Chondrocyte (in vitro differentiated cells): ENCODE results near the gene ENG. TPM values are rescaled to one million over a fixed set of nuclear protein-coding genes. Genes with fewer than 3 reads are reported as not detected.
"Not testable (repeated sequence)": the region's sequence is repeated elsewhere in the genome, so short reads cannot be mapped to it uniquely, and the experiment has no call there.

Source experiments
- DNase-seq: peaks from one replicate; pipeline ENCODE4 v3.0.0; 2021; ENCODE audit warnings: mixed read lengths, low spot score
- H3K27ac Mint-ChIP-seq: one replicate; pipeline ENCODE4 v1.8.0; 2021; ENCODE audit warnings: mild to moderate bottlenecking, moderate library complexity, mixed read lengths; ENCODE audit not compliant: unreplicated experiment
- H3K27me3 Mint-ChIP-seq: 2 replicates; pipeline ENCODE4 v1.8.0; 2021; ENCODE audit warnings: low read depth, mixed read lengths
- H3K36me3 Mint-ChIP-seq: 2 replicates; pipeline ENCODE4 v1.8.0; 2021; ENCODE audit warnings: low read depth, mixed read lengths
- H3K4me1 Mint-ChIP-seq: 2 replicates; pipeline ENCODE4 v1.8.0; 2021; ENCODE audit warnings: low read depth, mild to moderate bottlenecking, mixed read lengths
- H3K4me3 Mint-ChIP-seq: one replicate; pipeline ENCODE4 v1.8.0; 2021; ENCODE audit warnings: mild to moderate bottlenecking, moderate library complexity, mixed read lengths; ENCODE audit not compliant: unreplicated experiment
- H3K9me3 Mint-ChIP-seq: 2 replicates; pipeline ENCODE4 v1.8.0; 2021; ENCODE audit warnings: low read depth, mixed read lengths
- total RNA-seq: library from RNA; stranded (reverse); gene quantifications from 3 replicates; pipeline ENCODE4 v1.2.1, GENCODE V29; 2021
- TF ChIP-seq, protein P1 (sequence below): fragments of 200-600 bp; sonication (generic); IDR thresholded peaks from 2 replicates; pipeline ENCODE4 v1.5.0; 2021; ENCODE audit warnings: antibody characterized with exemption, mild to moderate bottlenecking, moderate library complexity

Gene ENG
- total RNA-seq, 1 donor from 2014 or later = 81.3 TPM

DNA sequence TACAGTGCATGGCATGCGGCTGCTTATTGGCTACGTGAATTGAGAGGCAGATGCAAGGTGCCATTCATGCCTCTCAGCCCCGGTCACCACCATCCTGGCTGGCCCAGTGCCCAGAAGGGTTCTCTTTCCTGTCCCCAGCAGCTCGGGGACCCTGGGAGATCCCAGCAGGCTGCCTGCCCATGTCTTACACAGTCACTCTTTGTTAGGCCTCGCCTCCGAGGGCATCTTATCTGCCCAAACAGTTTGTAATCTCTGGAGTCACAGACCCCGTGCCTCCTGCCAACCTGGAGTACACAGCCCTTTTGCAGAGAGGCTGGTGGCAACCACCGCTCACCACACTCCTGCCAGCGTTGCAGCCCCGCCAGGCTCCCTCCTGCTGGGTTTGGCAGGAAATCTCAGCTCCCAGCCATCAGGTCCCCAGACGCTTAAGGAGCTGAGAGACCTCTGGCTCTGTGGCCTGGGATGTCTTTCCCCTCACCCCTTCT is 30.0 kb upstream of the ENG start:
- Mint-ChIP-seq H3K27ac (peak overlapping the region; percentile 87), H3K27me3 (no peaks in the 10 kb centered on the region), H3K4me3 (no peak overlapping the region), H3K36me3 (peaks cover 15% of the 10 kb centered on the region), H3K4me1 (peaks cover 24% of the 10 kb centered on the region), H3K9me3 (no peaks in the 10 kb centered on the region)
- TF ChIP-seq, protein P1, sequence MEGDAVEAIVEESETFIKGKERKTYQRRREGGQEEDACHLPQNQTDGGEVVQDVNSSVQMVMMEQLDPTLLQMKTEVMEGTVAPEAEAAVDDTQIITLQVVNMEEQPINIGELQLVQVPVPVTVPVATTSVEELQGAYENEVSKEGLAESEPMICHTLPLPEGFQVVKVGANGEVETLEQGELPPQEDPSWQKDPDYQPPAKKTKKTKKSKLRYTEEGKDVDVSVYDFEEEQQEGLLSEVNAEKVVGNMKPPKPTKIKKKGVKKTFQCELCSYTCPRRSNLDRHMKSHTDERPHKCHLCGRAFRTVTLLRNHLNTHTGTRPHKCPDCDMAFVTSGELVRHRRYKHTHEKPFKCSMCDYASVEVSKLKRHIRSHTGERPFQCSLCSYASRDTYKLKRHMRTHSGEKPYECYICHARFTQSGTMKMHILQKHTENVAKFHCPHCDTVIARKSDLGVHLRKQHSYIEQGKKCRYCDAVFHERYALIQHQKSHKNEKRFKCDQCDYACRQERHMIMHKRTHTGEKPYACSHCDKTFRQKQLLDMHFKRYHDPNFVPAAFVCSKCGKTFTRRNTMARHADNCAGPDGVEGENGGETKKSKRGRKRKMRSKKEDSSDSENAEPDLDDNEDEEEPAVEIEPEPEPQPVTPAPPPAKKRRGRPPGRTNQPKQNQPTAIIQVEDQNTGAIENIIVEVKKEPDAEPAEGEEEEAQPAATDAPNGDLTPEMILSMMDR = no peak
- peak; percentile 82 for DNase-seq

DNA sequence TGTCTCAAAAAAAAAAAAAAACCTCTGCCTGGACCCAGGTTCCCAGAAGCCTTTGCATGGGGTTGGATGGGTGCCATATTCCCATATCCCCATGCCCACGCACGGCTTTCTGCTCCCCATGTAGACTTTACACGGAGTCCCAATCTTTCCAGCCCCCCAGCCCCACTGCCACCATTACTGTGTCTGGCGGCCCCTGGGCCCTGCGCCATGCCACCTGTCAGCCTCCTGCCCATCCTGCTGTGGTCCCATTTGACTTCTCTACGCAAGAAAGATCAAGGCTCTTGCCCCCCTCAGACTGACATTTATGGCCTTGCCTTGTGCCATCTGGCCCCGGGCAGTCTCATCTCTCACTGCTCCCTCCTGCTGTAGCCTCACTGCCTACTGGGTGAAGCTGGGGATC is 29.5 kb upstream of the ENG start:
- Mint-ChIP-seq H3K27me3 (no peaks in the 10 kb centered on the region), H3K4me3 (no peak overlapping the region), H3K27ac (peak overlapping the region; percentile 27), H3K36me3 (peaks cover 15% of the 10 kb centered on the region), H3K9me3 (no peaks in the 10 kb centered on the region), H3K4me1 (peaks cover 24% of the 10 kb centered on the region)
- TF ChIP-seq, protein P1 = no peak
- DNase-seq = no peak

DNA sequence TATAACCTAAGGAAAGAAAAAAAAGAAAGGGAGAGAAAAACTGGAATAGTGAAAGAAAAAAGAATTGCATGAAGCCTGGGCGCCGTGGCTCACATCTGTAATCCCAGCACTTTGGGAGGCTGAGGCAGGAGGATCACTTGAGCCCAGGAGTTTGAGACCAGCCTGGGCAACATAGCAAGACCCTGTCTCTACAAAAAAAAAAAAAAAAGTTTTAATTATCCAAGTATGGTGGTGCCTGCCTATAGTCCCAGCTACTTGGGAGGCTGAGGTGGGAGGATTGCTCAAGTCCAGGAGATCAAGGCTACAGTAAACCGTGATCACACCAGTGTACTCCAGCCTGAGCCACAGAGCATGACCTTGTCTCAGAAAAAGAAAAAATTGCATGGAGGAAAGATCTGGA is 27.3 kb upstream of the ENG start:
- peaks cover 39% of the 10 kb centered on the region for H3K4me1 Mint-ChIP-seq
- not testable (repeated sequence) for H3K4me3 Mint-ChIP-seq, H3K27me3 Mint-ChIP-seq, DNase-seq, H3K36me3 Mint-ChIP-seq, H3K27ac Mint-ChIP-seq, H3K9me3 Mint-ChIP-seq

DNA sequence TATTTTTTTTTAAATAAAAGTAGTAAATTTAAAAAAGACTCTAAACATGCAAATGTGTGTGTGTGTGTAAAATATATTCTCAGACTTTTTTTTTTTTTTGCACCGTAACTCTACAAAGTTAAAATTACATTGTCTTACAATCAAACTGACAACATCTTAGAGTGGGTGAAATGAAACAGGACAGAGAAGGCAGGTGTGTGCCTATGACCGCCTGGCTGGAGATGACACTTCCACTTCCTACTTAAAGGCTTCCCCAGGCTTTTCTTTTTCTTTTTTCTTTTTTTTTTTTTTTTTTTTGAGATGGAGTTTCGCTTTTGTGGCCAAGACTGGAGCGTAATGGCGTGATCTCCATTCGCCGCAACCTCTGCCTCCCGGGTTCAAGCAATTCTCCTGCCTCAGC is 25.7 kb upstream of the ENG start:
- H3K4me1 Mint-ChIP-seq = peaks cover 43% of the 10 kb centered on the region
- no peaks in the 10 kb centered on the region for H3K27me3 Mint-ChIP-seq
- no peak overlapping the region for H3K4me3 Mint-ChIP-seq
- DNase-seq = no peak
- peaks cover 3% of the 10 kb centered on the region for H3K36me3 Mint-ChIP-seq
- H3K9me3 Mint-ChIP-seq = no peaks in the 10 kb centered on the region
- no peak overlapping the region for H3K27ac Mint-ChIP-seq
- TF ChIP-seq, protein P1 = no peak

DNA sequence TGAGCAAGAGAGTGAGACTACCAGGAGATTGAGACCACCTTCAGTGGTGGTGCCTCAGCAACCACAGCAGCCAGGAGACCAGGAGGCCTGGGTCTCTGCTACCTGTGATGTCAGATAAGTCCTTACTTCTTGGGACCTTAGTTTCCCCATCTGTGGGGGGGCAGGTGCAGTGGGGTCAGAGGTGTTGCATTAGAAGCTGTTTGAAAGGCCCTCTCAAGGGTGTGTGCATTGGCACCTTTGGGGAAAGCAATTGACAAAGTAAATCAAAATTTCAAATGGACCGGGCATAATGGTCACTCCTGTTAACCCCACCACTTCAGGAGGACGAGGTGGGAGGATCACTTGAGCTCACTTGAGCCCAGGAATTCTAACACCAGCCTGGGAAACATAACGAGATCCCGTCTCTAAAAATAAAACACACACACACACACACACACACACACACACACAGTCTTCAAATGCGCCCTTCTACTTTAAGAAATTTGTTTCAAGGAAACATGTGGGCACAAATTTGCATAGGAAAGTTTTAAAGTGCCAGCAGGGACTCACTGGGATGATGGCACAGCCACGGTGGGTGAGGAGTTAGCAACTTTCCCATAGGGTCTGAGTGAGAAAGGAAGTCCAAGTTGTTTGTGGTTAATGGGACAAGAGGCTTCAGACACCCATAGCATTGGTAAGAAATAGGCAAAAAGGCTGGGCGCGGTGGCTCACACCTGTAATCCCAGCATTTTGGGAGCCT is 24.4 kb upstream of the ENG start:
- Mint-ChIP-seq H3K4me1 (peaks cover 40% of the 10 kb centered on the region), H3K27me3 (no peaks in the 10 kb centered on the region), H3K9me3 (no peaks in the 10 kb centered on the region), H3K36me3 (no peaks in the 10 kb centered on the region), H3K27ac (no peak overlapping the region), H3K4me3 (no peak overlapping the region)
- no peak for DNase-seq
- TF ChIP-seq, protein P1 = no peak
